ENCODE results near the gene TRIM17.

DNA sequence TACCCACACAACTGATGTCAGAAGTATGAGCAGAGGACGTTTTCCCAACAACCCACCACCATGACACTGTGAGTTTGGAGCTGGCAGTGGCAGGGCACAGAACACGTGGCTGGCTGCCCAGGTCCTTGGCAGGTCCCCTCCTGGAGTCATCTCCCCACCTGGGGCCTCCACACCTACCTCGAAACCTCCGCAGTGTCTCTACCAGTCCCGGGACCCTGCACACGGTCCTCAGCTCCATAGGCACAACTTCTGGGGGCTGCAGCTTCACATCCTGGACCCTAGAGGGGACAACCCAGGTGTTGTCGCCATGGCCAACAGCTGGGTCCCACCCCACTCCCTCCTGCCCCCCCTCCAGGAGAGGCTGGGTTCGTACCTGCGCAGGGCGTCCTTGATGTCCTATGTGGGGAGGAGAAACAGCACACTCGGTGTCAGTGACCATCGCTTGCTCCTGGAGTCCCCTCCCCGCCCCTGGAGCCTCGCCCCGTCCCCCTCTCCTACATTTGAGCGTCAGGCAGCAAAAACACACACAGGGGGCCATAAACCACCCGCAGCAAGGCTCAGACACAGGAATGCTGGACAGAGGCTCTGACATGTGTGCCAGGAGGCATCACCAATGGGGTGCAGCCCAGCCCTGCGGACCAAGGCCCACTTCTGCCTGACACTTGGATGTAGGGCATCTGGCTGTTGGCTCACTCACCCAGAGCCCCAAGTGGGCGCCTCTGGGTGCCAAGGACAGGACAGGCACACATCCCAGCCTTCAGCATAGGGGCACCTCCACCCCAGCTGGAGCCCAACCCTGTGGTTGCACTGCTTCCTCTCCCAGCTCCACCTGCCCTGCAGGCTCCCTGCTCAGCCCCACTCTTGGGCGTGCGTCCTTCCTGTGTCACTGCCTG lies 19.6 kb downstream of the TRIM17 start:
- TF ChIP-seq CTCF (IDR thresholded peaks at IDR 0.05): no peak
- no peak for TF ChIP-seq EP300 (IDR thresholded peaks at IDR 0.05)
- TF ChIP-seq POLR2A (IDR thresholded peaks at IDR 0.05): no peak
